ENCODE results near the gene CALM1. TPM values are rescaled to one million over a fixed set of nuclear protein-coding genes. Genes with fewer than 3 reads are reported as not detected.

Gene CALM1
- total RNA-seq, 1 experiment from 2014 or later, result 373 TPM

DNA sequence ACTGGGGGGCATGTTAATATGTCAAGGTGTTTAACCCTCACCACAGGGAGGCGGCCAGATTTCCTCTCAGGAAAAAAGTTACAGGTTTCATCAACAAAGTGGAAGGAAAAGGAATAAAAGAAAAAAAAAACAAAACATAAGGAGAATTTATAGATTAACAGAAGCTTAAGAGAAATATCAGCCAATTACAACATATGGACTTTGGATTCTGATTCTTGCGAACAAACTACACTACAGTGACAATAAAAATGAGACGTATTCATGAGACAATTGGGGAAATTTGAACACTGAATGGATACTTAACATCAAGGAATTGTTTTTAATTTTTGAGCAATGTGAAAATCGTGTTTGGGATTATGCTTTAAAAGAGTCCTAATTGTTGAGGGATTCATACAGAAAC is 60.4 kb downstream of the CALM1 start (continued):
- TF ChIP-seq, protein P1, sequence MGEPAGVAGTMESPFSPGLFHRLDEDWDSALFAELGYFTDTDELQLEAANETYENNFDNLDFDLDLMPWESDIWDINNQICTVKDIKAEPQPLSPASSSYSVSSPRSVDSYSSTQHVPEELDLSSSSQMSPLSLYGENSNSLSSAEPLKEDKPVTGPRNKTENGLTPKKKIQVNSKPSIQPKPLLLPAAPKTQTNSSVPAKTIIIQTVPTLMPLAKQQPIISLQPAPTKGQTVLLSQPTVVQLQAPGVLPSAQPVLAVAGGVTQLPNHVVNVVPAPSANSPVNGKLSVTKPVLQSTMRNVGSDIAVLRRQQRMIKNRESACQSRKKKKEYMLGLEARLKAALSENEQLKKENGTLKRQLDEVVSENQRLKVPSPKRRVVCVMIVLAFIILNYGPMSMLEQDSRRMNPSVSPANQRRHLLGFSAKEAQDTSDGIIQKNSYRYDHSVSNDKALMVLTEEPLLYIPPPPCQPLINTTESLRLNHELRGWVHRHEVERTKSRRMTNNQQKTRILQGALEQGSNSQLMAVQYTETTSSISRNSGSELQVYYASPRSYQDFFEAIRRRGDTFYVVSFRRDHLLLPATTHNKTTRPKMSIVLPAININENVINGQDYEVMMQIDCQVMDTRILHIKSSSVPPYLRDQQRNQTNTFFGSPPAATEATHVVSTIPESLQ (CRISPR knock-in tag; IDR thresholded peaks at IDR 0.05), result no peak
- TF ChIP-seq ZSCAN18 (CRISPR knock-in tag; IDR thresholded peaks at IDR 0.05) (no peak), ZNF121 (CRISPR knock-in tag; IDR thresholded peaks at IDR 0.05) (no peak)

Other genes starting within 250 kb of the CALM1 start
- gene PSMC1, start 140.5 kb upstream of the CALM1 start, total RNA-seq (2021), result 75.9 to 92.8 TPM (median 88.9 TPM) in 3 replicates
- gene NRDE2, start 65.1 kb upstream of the CALM1 start, total RNA-seq (2021), result 12.1 to 13.5 TPM (median 12.2 TPM) in 3 replicates